K562 (cell line): ENCODE measurements around the gene TMEM107. TPM values are rescaled to one million over a fixed set of nuclear protein-coding genes. Genes with fewer than 3 reads are reported as not detected.

ENCODE experiments used
- CSDE1 ChIP-seq, 2 experiments: fragments of 450-650 bp; IDR thresholded peaks; 2 replicates each; pipeline ENCODE4 v1.6.1; 2016; ENCODE audit warnings: mild to moderate bottlenecking in 1 of 2
- CTCFL ChIP-seq: IDR thresholded peaks from 2 replicates; pipeline ENCODE4 v1.6.1; 2011; ENCODE audit warnings: borderline replicate concordance, low read depth, mild to moderate bottlenecking, moderate library complexity, low read length; ENCODE audit not compliant: insufficient read depth, poor library complexity, severe bottlenecking
- DLX4 ChIP-seq: fragments of 250-450 bp; sonication (Bioruptor Pico); IDR thresholded peaks from 2 replicates; pipeline ENCODE4 v1.6.1; 2021; ENCODE audit warnings: mild to moderate bottlenecking
- FOXP4 ChIP-seq: sonication (generic); formaldehyde crosslinking; IDR thresholded peaks from 2 replicates; pipeline ENCODE4 v1.8.0; 2022; ENCODE audit warnings: mild to moderate bottlenecking, missing genetic modification reagents, borderline replicate concordance
- GMEB1 ChIP-seq: fragments of 250-450 bp; sonication (Bioruptor Pico); IDR thresholded peaks from 2 replicates; pipeline ENCODE4 v1.4.0; 2020; ENCODE audit warnings: mild to moderate bottlenecking
- MTA1 ChIP-seq: fragments of 450-650 bp; IDR thresholded peaks from 2 replicates; pipeline ENCODE4 v1.6.1; 2017; ENCODE audit warnings: borderline replicate concordance
- NBN ChIP-seq: fragments of 450-650 bp; IDR thresholded peaks from 2 replicates; pipeline ENCODE4 v1.6.1; 2016; ENCODE audit warnings: low read depth, mild to moderate bottlenecking
- PCBP2 ChIP-seq: fragments of 200-400 bp; formaldehyde crosslinking; IDR thresholded peaks from 2 replicates; pipeline ENCODE4 v1.6.1; 2018; ENCODE audit warnings: low read length, low read depth, mild to moderate bottlenecking, moderate library complexity; ENCODE audit not compliant: poor library complexity, severe bottlenecking
- POU5F1 ChIP-seq: fragments of 150-350 bp; IDR thresholded peaks from 2 replicates; pipeline ENCODE4 v1.6.1; 2014; ENCODE audit warnings: borderline replicate concordance, low read length, low read depth, mild to moderate bottlenecking; ENCODE audit not compliant: partially characterized antibody
- SAFB ChIP-seq: fragments of 200-400 bp; formaldehyde crosslinking; IDR thresholded peaks from 2 replicates; pipeline ENCODE4 v1.6.1; 2017; ENCODE audit warnings: low read depth, low read length, borderline replicate concordance
- USF1 ChIP-seq: sonication (generic); formaldehyde crosslinking; IDR thresholded peaks from 2 replicates; pipeline ENCODE4 v1.9.0; 2022; ENCODE audit warnings: mild to moderate bottlenecking, missing genetic modification reagents
- ZFP30 ChIP-seq: fragments of 250-450 bp; sonication (Bioruptor Pico); IDR thresholded peaks from 2 replicates; pipeline ENCODE4 v1.8.0; 2022; ENCODE audit warnings: moderate library complexity, mild to moderate bottlenecking, inconsistent platforms, borderline replicate concordance
- ZNF143 ChIP-seq: sonication (generic); formaldehyde crosslinking; IDR thresholded peaks from 2 replicates; pipeline ENCODE4 v1.9.0; 2022; ENCODE audit warnings: mild to moderate bottlenecking, missing genetic modification reagents
- ZNF592 ChIP-seq: fragments of 450-650 bp; IDR thresholded peaks from 2 replicates; pipeline ENCODE4 v1.6.1; 2017; ENCODE audit warnings: antibody characterized with exemption, mild to moderate bottlenecking
- polyA plus RNA-seq, 8 experiments: library from polyadenylated mRNA; depleted of rRNA in 4 of 8; stranded (reverse) in 5 of 8; unstranded in 3 of 8; fragments of >200 nt; fragmentation: Nextera tagmentation in 2 of 8; fragmentation: Illumina TruSeq in 1 of 8; extraction: Ambion mirVana in 2 of 8; extraction: Trizol in 1 of 8; gene quantifications; 2 replicates each; pipeline versions ENCODE4 v1.2.1 to v1.2.3, GENCODE V29; 2011 to 2014; ENCODE audit warnings: inconsistent platforms in 1 of 8, missing spikeins in 1 of 8
- total RNA-seq, 7 experiments: library from RNA; depleted of rRNA in 6 of 7; stranded (reverse); fragments of >200 nt in 6 of 7; fragmentation: Illumina TruSeq in 2 of 7; extraction: Trizol in 2 of 7; gene quantifications; 2 replicates each; pipeline versions ENCODE4 v1.2.1 to v1.2.3, GENCODE V29; 2011 to 2021; ENCODE audit warnings: low replicate concordance in 1 of 7

The TMEM107 gene
- total and polyA plus RNA-seq, 9 of the 15 experiments (the other 6 are each of a cell fraction or from before 2014, with no cell fraction given) = 7.1 to 26.2 (median 16.9) TPM

- peak; percentile 86 for TF ChIP-seq GMEB1 (CRISPR knock-in tag)
- peak; percentile 83 for TF ChIP-seq ZNF592
- TF ChIP-seq POU5F1 = no peak
- no peak for TF ChIP-seq FOXP4 (CRISPR knock-in tag)
- peak in 1 of 2 experiments; percentile 99; a peak in 2 of 4 replicates for TF ChIP-seq CSDE1 (IDR thresholded peaks at IDR 0.05)
- peak; percentile 77 for TF ChIP-seq ZNF143 (CRISPR knock-in tag)
- TF ChIP-seq MTA1 = peak; percentile 95
- TF ChIP-seq CTCFL = no peak
- TF ChIP-seq USF1 (CRISPR knock-in tag) = no peak
- peak; percentile 99 for TF ChIP-seq NBN
- peak; percentile 91 for TF ChIP-seq DLX4 (CRISPR knock-in tag)
- no peak for TF ChIP-seq PCBP2
- TF ChIP-seq ZFP30 (CRISPR knock-in tag) = peak; percentile 91; the same call in 1 of the 2 replicates
- no peak for TF ChIP-seq SAFB
Observed at GRCh38 chr17:8173056-8173870, 2.9 kb downstream of the TMEM107 start (continued).
